Testis (tissue), 3 donors: ENCODE results near the gene ZNF835. TPM values are rescaled to one million over a fixed set of nuclear protein-coding genes. Genes with fewer than 3 reads are reported as not detected.
A peak's percentile ranks its signal among the peaks of the same experiment; 100 is the strongest.

Experiments used
- DNase-seq: peaks from one replicate; pipeline ENCODE4 v3.0.0-alpha.2; 2019
- H3K27ac ChIP-seq, 2 donors: fragments of 200-600 bp; sonication (generic); one replicate each; pipeline ENCODE4 v1.5.1; 2019
- H3K27me3 ChIP-seq: fragments of 200-600 bp; sonication (generic); one replicate; pipeline ENCODE4 v1.5.1; 2019
- H3K36me3 ChIP-seq: fragments of 200-600 bp; sonication (generic); one replicate; pipeline ENCODE4 v1.5.1; 2017; ENCODE audit warnings: low read depth; ENCODE audit errors: missing control alignments
- H3K4me1 ChIP-seq: fragments of 200-600 bp; sonication (generic); one replicate; pipeline ENCODE4 v1.5.1; 2019
- H3K4me3 ChIP-seq, 2 donors: fragments of 200-600 bp; sonication (generic); one replicate each; pipeline ENCODE4 v1.5.1; 2017 to 2019
- H3K9me3 ChIP-seq: fragments of 200-600 bp; sonication (generic); one replicate; pipeline ENCODE4 v1.5.1; 2017
- POLR2A ChIP-seq: fragments of 450-650 bp; IDR thresholded peaks from one replicate; pipeline ENCODE4 v1.6.1; 2017; ENCODE audit warnings: antibody characterized with exemption, mild to moderate bottlenecking, moderate library complexity
- WGBS, 2 donors: methylation state at CpG; one replicate each; pipeline ENCODE4 v1.1.5; 2018; 5-methylcytosine and 5-hydroxymethylcytosine counted together
- intact Hi-C: fragments of 100-400 bp; cut with DNase I; formaldehyde crosslinking; loops from one replicate; pipeline ENCODE4 v1.15.1; 2023; ENCODE audit warnings: low total_unique reads
- polyA plus RNA-seq: library from polyadenylated mRNA; stranded (reverse); fragments of 350-450 nt; fragmentation: Illumina TruSeq; extraction: RNeasy Lipid Tissue Mini Kit (QIAGEN cat#74804); gene quantifications from one replicate; pipeline ENCODE4 v1.2.3, GENCODE V29; 2014; ENCODE audit warnings: low read depth, low replicate concordance; ENCODE audit not compliant: insufficient read depth
- total RNA-seq, 2 donors: library from RNA; depleted of rRNA; stranded (reverse); fragments of >200 nt; gene quantifications; one replicate each; pipeline ENCODE4 v1.2.3, GENCODE V29; 2016
- TF ChIP-seq, protein P1 (sequence below), 3 experiments: fragments of 450-650 bp in 2 of 3; fragments of 200-600 bp in 1 of 3; sonication (generic) in 1 of 3; IDR thresholded peaks; one replicate each; pipeline ENCODE4 v1.5.1; 2016 to 2019; ENCODE audit warnings: antibody characterized with exemption in 3 of 3, mild to moderate bottlenecking in 2 of 3, moderate library complexity in 1 of 3

ZNF835 gene
- total and polyA plus RNA-seq, 3 donors from 2014 or later, result 1.1 to 4.9 (median 2.9) TPM

DNA sequence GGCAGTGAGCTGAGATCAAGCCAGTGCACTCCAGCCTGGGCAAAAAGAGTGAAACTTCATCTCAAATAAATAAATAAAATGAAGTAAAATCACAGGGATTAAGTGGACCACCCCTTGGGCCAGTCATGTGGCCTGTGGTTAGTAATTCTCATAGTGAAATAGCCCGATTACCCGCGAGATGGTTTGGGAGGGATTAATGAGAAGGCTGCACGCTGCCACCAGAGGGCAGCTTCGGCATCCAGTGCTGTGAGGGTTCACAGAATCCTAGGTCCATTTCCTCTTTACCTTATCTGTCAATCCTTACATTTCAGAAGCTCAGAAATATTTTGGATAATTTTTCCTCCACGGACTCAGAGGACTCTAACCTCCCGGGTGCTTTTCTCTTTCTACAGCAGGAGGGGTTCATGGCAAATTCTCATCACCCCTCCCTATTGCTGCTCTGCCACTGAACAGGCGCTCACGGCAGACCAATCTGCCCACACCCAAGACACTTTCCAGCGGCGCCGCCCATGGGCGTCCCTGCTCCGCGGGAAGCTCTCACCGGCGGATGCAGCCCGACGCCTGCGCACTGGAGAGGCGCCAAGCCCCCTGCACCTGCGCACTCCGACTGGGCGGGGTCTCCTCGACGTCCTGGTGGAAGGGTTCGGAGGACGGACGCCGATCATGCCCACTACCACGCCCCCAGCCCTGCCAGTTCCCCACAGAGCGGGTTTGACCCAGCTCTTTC lies 11.0 kb downstream of the ZNF835 start:
- TF ChIP-seq POLR2A, result no peak
- TF ChIP-seq, protein P1, sequence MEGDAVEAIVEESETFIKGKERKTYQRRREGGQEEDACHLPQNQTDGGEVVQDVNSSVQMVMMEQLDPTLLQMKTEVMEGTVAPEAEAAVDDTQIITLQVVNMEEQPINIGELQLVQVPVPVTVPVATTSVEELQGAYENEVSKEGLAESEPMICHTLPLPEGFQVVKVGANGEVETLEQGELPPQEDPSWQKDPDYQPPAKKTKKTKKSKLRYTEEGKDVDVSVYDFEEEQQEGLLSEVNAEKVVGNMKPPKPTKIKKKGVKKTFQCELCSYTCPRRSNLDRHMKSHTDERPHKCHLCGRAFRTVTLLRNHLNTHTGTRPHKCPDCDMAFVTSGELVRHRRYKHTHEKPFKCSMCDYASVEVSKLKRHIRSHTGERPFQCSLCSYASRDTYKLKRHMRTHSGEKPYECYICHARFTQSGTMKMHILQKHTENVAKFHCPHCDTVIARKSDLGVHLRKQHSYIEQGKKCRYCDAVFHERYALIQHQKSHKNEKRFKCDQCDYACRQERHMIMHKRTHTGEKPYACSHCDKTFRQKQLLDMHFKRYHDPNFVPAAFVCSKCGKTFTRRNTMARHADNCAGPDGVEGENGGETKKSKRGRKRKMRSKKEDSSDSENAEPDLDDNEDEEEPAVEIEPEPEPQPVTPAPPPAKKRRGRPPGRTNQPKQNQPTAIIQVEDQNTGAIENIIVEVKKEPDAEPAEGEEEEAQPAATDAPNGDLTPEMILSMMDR (IDR thresholded peaks at IDR 0.05), result peak in 2 of 3 experiments; percentile 20 to 27
- Histone ChIP-seq H3K9me3 (no peaks in the 10 kb centered on the region), H3K27ac (no peak overlapping the region), H3K36me3 (no peaks in the 10 kb centered on the region), H3K4me1 (no peaks in the 10 kb centered on the region), H3K27me3 (no peaks in the 10 kb centered on the region), H3K4me3 (peak overlapping the region; percentile 26 to 50)
- DNase-seq, result peak; percentile 73
- intact Hi-C loops, result no loop called here
- WGBS, 2 donors, result 10% methylated on average over 22 to 25 of the region's 32 CpGs

DNA sequence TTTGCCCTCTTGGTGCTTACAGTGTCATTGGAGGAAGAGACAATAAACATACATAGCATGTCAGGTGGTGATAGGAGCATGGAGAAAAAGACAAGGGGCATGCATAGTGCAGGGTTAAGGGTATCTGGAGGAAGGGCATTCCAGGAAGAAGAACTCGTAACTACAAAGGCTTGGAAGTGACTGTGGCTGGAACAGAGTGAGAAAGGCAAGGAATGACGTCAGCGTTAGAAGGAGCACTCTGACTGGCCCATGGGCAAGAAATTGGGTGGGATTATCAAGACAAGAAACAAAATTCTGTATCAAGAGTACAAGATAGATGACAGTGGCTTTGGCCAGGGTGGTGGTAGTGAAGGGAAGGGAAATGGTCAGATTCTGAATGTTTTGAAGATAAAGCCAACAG lies 17.4 kb downstream of the ZNF835 start:
- Histone ChIP-seq H3K4me3 (no peak overlapping the region), H3K27ac (no peak overlapping the region), H3K4me1 (no peaks in the 10 kb centered on the region), H3K27me3 (no peaks in the 10 kb centered on the region), H3K9me3 (no peaks in the 10 kb centered on the region), H3K36me3 (no peaks in the 10 kb centered on the region)
- TF ChIP-seq, protein P1 (IDR thresholded peaks at IDR 0.05), result no peak
- no peak for TF ChIP-seq POLR2A
- 76 to 81% methylated on average over 3 of the region's 3 CpGs for WGBS, 2 donors
- intact Hi-C loops, result no loop called here
- no peak for DNase-seq

DNA sequence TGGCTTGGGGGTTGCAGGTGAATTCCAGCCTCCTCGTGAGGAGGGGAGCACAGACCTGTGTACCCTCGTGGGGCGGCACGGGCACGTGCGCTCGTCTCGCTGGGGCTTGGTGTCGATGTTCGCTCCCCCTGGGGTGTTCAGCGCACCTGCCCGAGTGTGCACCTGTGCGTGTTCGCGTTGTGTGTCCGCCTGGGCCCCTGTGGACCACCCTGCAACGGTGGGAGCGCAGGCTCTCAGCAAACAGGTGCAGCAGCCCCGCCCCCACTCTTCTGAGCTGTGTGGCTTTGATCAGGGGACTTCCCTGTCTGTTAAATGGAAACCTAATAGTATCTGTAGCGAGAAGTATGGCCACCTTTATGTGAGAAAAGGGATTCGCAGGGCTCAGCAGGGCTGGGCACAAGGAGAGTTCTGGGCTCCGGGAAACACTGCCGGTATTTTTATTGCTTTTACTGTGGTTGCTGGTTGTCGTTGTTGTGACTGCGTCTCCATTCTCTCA lies 28.0 kb downstream of the ZNF835 start:
- intact Hi-C loops, result no loop called here
- Histone ChIP-seq H3K27me3 (no peaks in the 10 kb centered on the region), H3K4me3 (peak overlapping the region in 1 of 2 donors; percentile 24), H3K36me3 (no peaks in the 10 kb centered on the region), H3K9me3 (no peaks in the 10 kb centered on the region), H3K4me1 (no peaks in the 10 kb centered on the region), H3K27ac (no peak overlapping the region)
- TF ChIP-seq POLR2A, result no peak
- TF ChIP-seq, protein P1 (IDR thresholded peaks at IDR 0.05), result no peak
- whole genome bisulfite sequencing, 2 donors, result 4 to 12% methylated on average over 14 to 25 of the region's 25 CpGs
- DNase-seq, result no peak

DNA sequence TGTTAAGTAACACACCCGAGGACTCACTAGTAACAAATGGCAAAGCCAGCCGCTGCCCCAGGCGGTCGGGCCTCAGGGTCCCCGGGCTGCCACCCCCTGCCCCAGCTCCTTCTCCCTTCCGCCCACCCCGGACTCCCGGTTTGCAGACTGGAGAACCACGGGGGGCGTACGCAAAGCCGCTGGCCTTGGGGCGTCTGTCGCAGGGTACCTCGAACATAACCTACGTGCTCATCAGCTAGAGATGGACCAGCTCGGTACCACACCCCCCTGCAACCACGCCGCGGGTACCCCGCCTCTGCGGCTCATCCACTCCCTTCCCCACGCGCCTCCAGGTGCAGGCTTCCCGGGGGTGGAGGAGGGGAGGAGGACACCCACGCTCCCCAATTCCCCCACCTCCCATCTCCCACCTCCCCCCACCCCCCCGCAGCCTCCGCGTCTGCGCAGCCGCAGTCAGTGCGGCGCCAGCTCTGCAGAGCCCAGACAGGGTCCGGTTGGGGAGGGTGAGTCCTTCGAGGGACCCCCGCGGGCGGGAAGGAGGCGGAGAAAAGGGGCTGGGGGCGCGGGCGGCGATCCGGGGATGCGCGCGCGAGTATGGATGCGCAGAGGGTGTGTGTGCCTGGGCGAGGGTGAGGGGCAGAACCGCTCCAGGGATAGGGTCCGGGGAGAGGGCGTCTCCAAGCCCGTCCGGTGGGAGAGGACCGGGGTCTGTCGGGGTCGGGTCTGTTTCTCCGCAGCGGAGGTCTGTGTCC lies 28.7 kb downstream of the ZNF835 start, which contains the start of gene SMIM17:
SMIM17 (plus strand) TSS at position 449 of the 749 bp plus-strand sequence. CDS start 2,509 bp downstream, outside the sequence.
- no peaks in the 10 kb centered on the region for H3K27me3 ChIP-seq
- H3K9me3 ChIP-seq, result no peaks in the 10 kb centered on the region
- H3K27ac ChIP-seq, result no peak within 1 kb of the TSS
- no peak for DNase-seq
- H3K4me1 ChIP-seq, result no peaks in the 10 kb centered on the region
- 8 to 13% methylated on average over 14 to 56 of the region's 60 CpGs for WGBS, 2 donors
- TF ChIP-seq, protein P1 (IDR thresholded peaks at IDR 0.05), result no peak
- TF ChIP-seq POLR2A, result no peak
- H3K4me3 ChIP-seq, result peak within 1 kb of the TSS in 1 of 2 donors; percentile 24
- intact Hi-C loops, result no loop called here
- H3K36me3 ChIP-seq, result no peaks in the 10 kb centered on the region
